OCI-LY7 (cell line): ENCODE data around the gene KCTD2.

ENCODE experiments used
- CTCF ChIP-seq: fragments of 200-600 bp; sonication (generic); conservative IDR thresholded peaks from 2 replicates; pipeline ENCODE4 v1.5.1; 2014; ENCODE audit warnings: mild to moderate bottlenecking, antibody characterized with exemption, low read length, moderate library complexity, mixed read lengths
- EZH2phosphoT487 ChIP-seq: fragments of 200-600 bp; sonication (generic); IDR thresholded peaks from 2 replicates; pipeline ENCODE4 v1.6.1; 2018; ENCODE audit warnings: low read depth, borderline replicate concordance, mild to moderate bottlenecking, mixed run types, antibody characterized with exemption, low read length, moderate library complexity, mixed read lengths

- no peak for TF ChIP-seq CTCF
- no peak for TF ChIP-seq EZH2phosphoT487
Observed at GRCh38 chr17:74999523-74999922, 47.5 kb upstream of the KCTD2 start.
